ENCODE measurements around the gene CACNG1. TPM values are rescaled to one million over a fixed set of nuclear protein-coding genes. Genes with fewer than 3 reads are reported as not detected.

CACNG1 gene
- total RNA-seq, 4 donors from 2014 or later, result not detected

- TF ChIP-seq POLR2AphosphoS5 (IDR thresholded peaks at IDR 0.05) (no peak), EP300 (IDR thresholded peaks at IDR 0.05) (no peak), POLR2A (IDR thresholded peaks at IDR 0.05) (no peak)
- H3K4me1 ChIP-seq, result no peaks in the 10 kb centered on the region
- 91% methylated on average over 5 of the region's 5 CpGs for WGBS
- no peak overlapping the region for H3K4me3 ChIP-seq
- no peaks in the 10 kb centered on the region for H3K9me3 ChIP-seq
- DNase-seq (ENCODE audit: low spot score in 2 of 2), result no peak
- H3K27me3 ChIP-seq, result no peaks in the 10 kb centered on the region
- H3K27ac ChIP-seq, result no peak overlapping the region
- H3K36me3 ChIP-seq, result peaks cover 5% of the 10 kb centered on the region
Measured at GRCh38 chr17:67069603-67070136, 25.3 kb downstream of the CACNG1 start.

GRCh38 chr17:67071595-67071994 is 27.2 kb downstream of the CACNG1 start:
- Histone ChIP-seq H3K27ac (no peak overlapping the region), H3K27me3 (no peaks in the 10 kb centered on the region), H3K4me1 (no peaks in the 10 kb centered on the region), H3K4me3 (no peak overlapping the region), H3K9me3 (no peaks in the 10 kb centered on the region), H3K36me3 (peaks cover 5% of the 10 kb centered on the region)
- no peak for DNase-seq (ENCODE audit: low spot score in 2 of 2)
- TF ChIP-seq CTCF (IDR thresholded peaks at IDR 0.05), result no peak
- no peak for TF ChIP-seq POLR2A (IDR thresholded peaks at IDR 0.05)
- no peak for TF ChIP-seq POLR2AphosphoS5 (IDR thresholded peaks at IDR 0.05)
- no peak for TF ChIP-seq EP300 (IDR thresholded peaks at IDR 0.05)

GRCh38 chr17:67072885-67073284 is 28.5 kb downstream of the CACNG1 start:
- Histone ChIP-seq H3K9me3 (no peaks in the 10 kb centered on the region), H3K36me3 (peaks cover 5% of the 10 kb centered on the region), H3K4me3 (no peak overlapping the region), H3K27ac (no peak overlapping the region), H3K4me1 (no peaks in the 10 kb centered on the region), H3K27me3 (no peaks in the 10 kb centered on the region)
- DNase-seq (ENCODE audit: low spot score in 2 of 2), result no peak
- WGBS, result 75% methylated on average over 3 of the region's 3 CpGs
- no peak for TF ChIP-seq POLR2AphosphoS5 (IDR thresholded peaks at IDR 0.05)
- no peak for TF ChIP-seq EP300 (IDR thresholded peaks at IDR 0.05)
- TF ChIP-seq CTCF (IDR thresholded peaks at IDR 0.05), result no peak
- TF ChIP-seq POLR2A (IDR thresholded peaks at IDR 0.05), result no peak

- no peak overlapping the region for H3K4me3 ChIP-seq
- no peaks in the 10 kb centered on the region for H3K9me3 ChIP-seq
- TF ChIP-seq EP300 (IDR thresholded peaks at IDR 0.05) (no peak), POLR2AphosphoS5 (IDR thresholded peaks at IDR 0.05) (no peak), POLR2A (IDR thresholded peaks at IDR 0.05) (no peak), CTCF (IDR thresholded peaks at IDR 0.05) (no peak)
- peaks cover 12% of the 10 kb centered on the region for H3K36me3 ChIP-seq
- no peak overlapping the region for H3K27ac ChIP-seq
- no peak for DNase-seq (ENCODE audit: low spot score in 2 of 2)
- H3K4me1 ChIP-seq, result no peaks in the 10 kb centered on the region
- 84% methylated on average over 3 of the region's 3 CpGs for WGBS
- no peaks in the 10 kb centered on the region for H3K27me3 ChIP-seq
Measured at GRCh38 chr17:67074781-67075180, 30.4 kb downstream of the CACNG1 start.

- TF ChIP-seq CTCF (IDR thresholded peaks at IDR 0.05), result no peak
- TF ChIP-seq EP300 (IDR thresholded peaks at IDR 0.05), result no peak
- TF ChIP-seq POLR2AphosphoS5 (IDR thresholded peaks at IDR 0.05), result no peak
- TF ChIP-seq POLR2A (IDR thresholded peaks at IDR 0.05), result no peak
- Histone ChIP-seq H3K27me3 (no peaks in the 10 kb centered on the region), H3K36me3 (peaks cover 14% of the 10 kb centered on the region), H3K9me3 (no peaks in the 10 kb centered on the region), H3K4me1 (no peaks in the 10 kb centered on the region), H3K27ac (no peak overlapping the region), H3K4me3 (no peak overlapping the region)
- WGBS, result 79% methylated on average over 7 of the region's 7 CpGs
- DNase-seq (ENCODE audit: low spot score in 2 of 2), result no peak
Measured at GRCh38 chr17:67076290-67076689, 31.9 kb downstream of the CACNG1 start.

- no peaks in the 10 kb centered on the region for H3K27me3 ChIP-seq
- no peak for DNase-seq (ENCODE audit: low spot score in 2 of 2)
- H3K4me3 ChIP-seq, result no peak overlapping the region
- TF ChIP-seq POLR2AphosphoS5 (IDR thresholded peaks at IDR 0.05), result no peak
- TF ChIP-seq CTCF (IDR thresholded peaks at IDR 0.05), result no peak
- no peak for TF ChIP-seq POLR2A (IDR thresholded peaks at IDR 0.05)
- no peak for TF ChIP-seq EP300 (IDR thresholded peaks at IDR 0.05)
- no peaks in the 10 kb centered on the region for H3K9me3 ChIP-seq
- WGBS, result 91% methylated on average over 11 of the region's 11 CpGs
- no peaks in the 10 kb centered on the region for H3K4me1 ChIP-seq
- peaks cover 22% of the 10 kb centered on the region for H3K36me3 ChIP-seq
- no peak overlapping the region for H3K27ac ChIP-seq
Measured at GRCh38 chr17:67078292-67078691, 33.9 kb downstream of the CACNG1 start.
